CD4-positive, alpha-beta T cell (primary cell): ENCODE measurements around the gene PRLH. TPM values are rescaled to one million over a fixed set of nuclear protein-coding genes. Genes with fewer than 3 reads are reported as not detected.

Experiments used
- ATAC-seq: fragments of 200-7000 bp; cut with Tn5 transposase; one replicate; pipeline ENCODE4 v1.10.0; 2022; ENCODE audit warnings: mild to moderate bottlenecking; ENCODE audit not compliant: poor library complexity
- CTCF ChIA-PET: fragments of 350-600 bp; sonication (Branson Sonifier 250); formaldehyde crosslinking; loops from one replicate; lab custom pipeline; 2021; ENCODE audit warnings: antibody characterized with exemption, inconsistent platforms; lab: Charles Lee
- POLR2A ChIA-PET: fragments of 350-600 bp; sonication (Branson Sonifier 250); formaldehyde crosslinking; loops from one replicate; lab custom pipeline; 2021; ENCODE audit warnings: antibody characterized with exemption, inconsistent platforms; lab: Charles Lee
- DNase-seq, 14 experiments: peaks; one replicate each; pipeline ENCODE4 v3.0.0-alpha.2; 2013 to 2020; ENCODE audit warnings: mixed read lengths in 2 of 14
- H3K27ac ChIP-seq, 2 donors: one replicate each; pipeline versions ENCODE4 v1.5.1 to v1.7.0; 2013; ENCODE audit warnings: low read length in 2 of 2, low read depth in 1 of 2, mild to moderate bottlenecking in 1 of 2
- H3K27me3 ChIP-seq, 2 experiments: 1 replicate in 1 of 2; 2 replicates in 1 of 2; pipeline versions ENCODE4 v1.6.1 to v1.7.0; 2013; ENCODE audit warnings: low read length in 2 of 2, control low read depth in 1 of 2, mild to moderate bottlenecking in 1 of 2, moderate library complexity in 1 of 2; ENCODE audit not compliant: insufficient read depth in 2 of 2, control insufficient read depth in 1 of 2
- H3K36me3 ChIP-seq: one replicate; pipeline ENCODE4 v1.6.1; 2013; ENCODE audit warnings: low read length, control low read depth; ENCODE audit not compliant: insufficient read depth
- H3K4me1 ChIP-seq: one replicate; pipeline ENCODE4 v1.6.1; 2013; ENCODE audit warnings: low read length, control low read depth; ENCODE audit not compliant: insufficient read depth
- H3K4me3 ChIP-seq: one replicate; pipeline ENCODE4 v1.5.1; 2013; ENCODE audit warnings: mild to moderate bottlenecking, low read length, moderate library complexity
- H3K9me3 ChIP-seq, 2 experiments: 1 replicate in 1 of 2; 2 replicates in 1 of 2; pipeline versions ENCODE4 v1.6.1 to v1.7.0; 2013; ENCODE audit warnings: low read length in 2 of 2, mild to moderate bottlenecking in 2 of 2, control low read depth in 1 of 2, moderate library complexity in 1 of 2; ENCODE audit not compliant: control insufficient read depth in 1 of 2, insufficient read depth in 1 of 2
- H3K27ac Mint-ChIP-seq: one replicate; pipeline ENCODE4 v1.8.0; 2020; ENCODE audit warnings: mixed read lengths
- H3K27me3 Mint-ChIP-seq: one replicate; pipeline ENCODE4 v1.8.0; 2021; ENCODE audit warnings: mixed read lengths
- H3K36me3 Mint-ChIP-seq: one replicate; pipeline ENCODE4 v1.8.0; 2021; ENCODE audit warnings: low read depth, mixed read lengths
- H3K4me1 Mint-ChIP-seq: one replicate; pipeline ENCODE4 v1.8.0; 2021; ENCODE audit warnings: low read depth, mixed read lengths
- H3K4me3 Mint-ChIP-seq: one replicate; pipeline ENCODE4 v1.8.0; 2020; ENCODE audit warnings: mild to moderate bottlenecking, mixed read lengths
- H3K9me3 Mint-ChIP-seq: one replicate; pipeline ENCODE4 v1.8.0; 2020; ENCODE audit warnings: mixed read lengths
- intact Hi-C, 2 experiments: fragments of 100-400 bp; cut with DNase I in 1 of 2; cut with micrococcal nuclease in 1 of 2; formaldehyde crosslinking; loops; one replicate each; pipeline versions ENCODE4 v1.15.1 to v1.9.0; 2023 to 2025; cut with DNase I, micrococcal nuclease
- total RNA-seq, 174 experiments: library from RNA in 2 of 174; stranded (reverse) in 2 of 174; gene quantifications; one replicate each; pipeline ENCODE4 v1.2.3 and lab custom pipeline; 2021 to 2026
- TF ChIP-seq, protein P1 (sequence below): fragments of 200-600 bp; IDR thresholded peaks from one replicate; pipeline ENCODE4 v1.8.0; 2022; ENCODE audit warnings: antibody characterized with exemption, mild to moderate bottlenecking

The PRLH gene
- total RNA-seq, 2 experiments from 2014 or later = not detected

DNA sequence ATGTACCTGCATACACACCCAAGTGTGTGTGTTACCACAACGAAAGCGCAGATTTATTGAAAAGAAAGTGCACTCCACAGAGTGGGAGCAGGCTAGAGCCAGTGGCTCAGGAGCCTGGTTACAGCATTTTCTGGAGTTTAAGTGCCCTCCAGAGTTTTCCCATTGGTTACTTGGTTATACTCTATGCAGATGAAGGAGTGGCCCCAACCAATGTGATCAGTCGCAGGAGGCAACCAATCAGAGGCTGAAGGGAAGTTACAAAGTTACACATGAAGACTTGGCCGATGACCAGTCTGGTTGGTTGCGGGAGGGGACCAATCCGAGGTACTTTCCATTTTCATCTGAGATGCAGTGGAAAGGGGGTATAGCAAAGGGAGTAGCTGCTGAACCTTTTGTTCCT is 13.5 kb upstream of the PRLH start:
- H3K4me1 Mint-ChIP-seq = peaks cover 9% of the 10 kb centered on the region
- DNase-seq (no peak), ATAC-seq (no peak)
- H3K4me3 ChIP-seq = no peak overlapping the region
- ChIA-PET CTCF (no interaction called here), POLR2A (interaction anchor here (1.4 kb wide), 1 partner anchor 50 kb away, joined by 4 read pairs; no protein-coding TSS in a partner anchor)
- intact Hi-C loops = no loop called here
- H3K27me3 ChIP-seq = peaks cover 0 to 7% of the 10 kb centered on the region in 2 experiments
- no peaks in the 10 kb centered on the region for H3K36me3 ChIP-seq
- no peak overlapping the region for H3K27ac Mint-ChIP-seq
- no peaks in the 10 kb centered on the region for H3K36me3 Mint-ChIP-seq
- peaks cover 3% of the 10 kb centered on the region for H3K9me3 Mint-ChIP-seq
- H3K9me3 ChIP-seq = peaks cover 7 to 12% of the 10 kb centered on the region in 2 experiments
- H3K4me1 ChIP-seq = no peaks in the 10 kb centered on the region
- H3K4me3 Mint-ChIP-seq = no peak overlapping the region
- TF ChIP-seq, protein P1, sequence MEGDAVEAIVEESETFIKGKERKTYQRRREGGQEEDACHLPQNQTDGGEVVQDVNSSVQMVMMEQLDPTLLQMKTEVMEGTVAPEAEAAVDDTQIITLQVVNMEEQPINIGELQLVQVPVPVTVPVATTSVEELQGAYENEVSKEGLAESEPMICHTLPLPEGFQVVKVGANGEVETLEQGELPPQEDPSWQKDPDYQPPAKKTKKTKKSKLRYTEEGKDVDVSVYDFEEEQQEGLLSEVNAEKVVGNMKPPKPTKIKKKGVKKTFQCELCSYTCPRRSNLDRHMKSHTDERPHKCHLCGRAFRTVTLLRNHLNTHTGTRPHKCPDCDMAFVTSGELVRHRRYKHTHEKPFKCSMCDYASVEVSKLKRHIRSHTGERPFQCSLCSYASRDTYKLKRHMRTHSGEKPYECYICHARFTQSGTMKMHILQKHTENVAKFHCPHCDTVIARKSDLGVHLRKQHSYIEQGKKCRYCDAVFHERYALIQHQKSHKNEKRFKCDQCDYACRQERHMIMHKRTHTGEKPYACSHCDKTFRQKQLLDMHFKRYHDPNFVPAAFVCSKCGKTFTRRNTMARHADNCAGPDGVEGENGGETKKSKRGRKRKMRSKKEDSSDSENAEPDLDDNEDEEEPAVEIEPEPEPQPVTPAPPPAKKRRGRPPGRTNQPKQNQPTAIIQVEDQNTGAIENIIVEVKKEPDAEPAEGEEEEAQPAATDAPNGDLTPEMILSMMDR = no peak
- H3K27me3 Mint-ChIP-seq = peaks cover 7% of the 10 kb centered on the region
- H3K27ac ChIP-seq = no peak overlapping the region

DNA sequence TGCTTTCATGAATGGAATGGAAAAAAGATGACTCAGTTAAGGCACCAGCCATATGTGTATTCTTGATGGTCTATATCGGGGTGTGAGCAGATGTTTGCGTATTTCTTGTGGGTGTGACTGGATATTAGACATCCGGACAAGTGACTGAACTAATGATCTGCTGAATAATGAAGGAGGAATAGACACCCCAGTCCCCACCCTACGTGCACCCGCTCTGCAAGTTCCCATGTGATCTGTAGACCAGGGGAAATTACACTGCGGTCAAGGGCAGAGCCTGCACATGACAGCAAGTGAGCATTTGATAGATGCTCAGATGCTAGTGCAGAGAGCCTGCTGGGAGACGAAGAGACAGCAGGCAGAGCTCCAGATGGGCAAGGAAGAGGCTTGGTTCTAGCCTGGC is 12.4 kb upstream of the PRLH start:
- Histone ChIP-seq H3K4me3 (no peak overlapping the region), H3K27me3 (peaks cover 0 to 7% of the 10 kb centered on the region in 2 experiments), H3K9me3 (peaks cover 7 to 12% of the 10 kb centered on the region in 2 experiments), H3K36me3 (no peaks in the 10 kb centered on the region), H3K4me1 (no peaks in the 10 kb centered on the region), H3K27ac (no peak overlapping the region)
- Mint-ChIP-seq H3K4me3 (no peak overlapping the region), H3K27me3 (peaks cover 10% of the 10 kb centered on the region), H3K9me3 (peaks cover 3% of the 10 kb centered on the region), H3K4me1 (peaks cover 12% of the 10 kb centered on the region), H3K36me3 (no peaks in the 10 kb centered on the region), H3K27ac (no peak overlapping the region)
- TF ChIP-seq, protein P1 = no peak
- intact Hi-C loops = no loop called here
- CTCF ChIA-PET = no interaction called here
- ATAC-seq = no peak
- POLR2A ChIA-PET = no interaction called here
- DNase-seq = no peak

DNA sequence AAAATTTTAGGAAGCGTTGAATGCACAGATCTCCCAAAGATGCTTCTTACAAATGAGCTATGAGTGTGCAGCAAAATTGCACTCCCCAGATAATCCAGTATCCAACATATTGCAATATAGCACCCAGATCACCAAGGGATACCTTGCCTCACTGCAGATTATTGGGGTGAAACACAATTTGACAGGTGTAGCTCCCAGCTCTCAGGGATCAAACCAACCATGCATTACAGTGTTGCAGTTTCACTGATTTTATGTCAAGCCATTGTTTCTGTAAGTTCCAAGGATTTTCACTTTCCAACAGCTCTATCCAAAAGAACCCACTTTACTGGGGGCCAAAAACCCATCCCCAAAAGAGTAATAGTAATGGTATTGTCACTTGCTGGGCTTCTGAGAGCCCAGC is 10.8 kb upstream of the PRLH start:
- TF ChIP-seq, protein P1 = no peak
- Histone ChIP-seq H3K4me1 (no peaks in the 10 kb centered on the region), H3K36me3 (no peaks in the 10 kb centered on the region), H3K9me3 (peaks cover 7 to 12% of the 10 kb centered on the region in 2 experiments), H3K27ac (no peak overlapping the region), H3K4me3 (no peak overlapping the region), H3K27me3 (peaks cover 0 to 4% of the 10 kb centered on the region in 2 experiments)
- intact Hi-C loops = no loop called here
- H3K4me3 Mint-ChIP-seq = no peak overlapping the region
- no peak overlapping the region for H3K27ac Mint-ChIP-seq
- H3K27me3 Mint-ChIP-seq = peaks cover 10% of the 10 kb centered on the region
- peaks cover 3% of the 10 kb centered on the region for H3K9me3 Mint-ChIP-seq
- no peaks in the 10 kb centered on the region for H3K36me3 Mint-ChIP-seq
- ATAC-seq (no peak), DNase-seq (no peak)
- H3K4me1 Mint-ChIP-seq = peaks cover 12% of the 10 kb centered on the region
- CTCF ChIA-PET = interaction anchor here (1.0 to 2.7 kb wide), 2 partner anchors 16 to 43 kb away, joined by 5 to 10 read pairs; no protein-coding TSS in a partner anchor
- POLR2A ChIA-PET = no interaction called here
